Naive thymus-derived CD4-positive, alpha-beta T cell (primary cell): ENCODE measurements around the gene RHOV. TPM values are rescaled to one million over a fixed set of nuclear protein-coding genes. Genes with fewer than 3 reads are reported as not detected.
"Not testable (repeated sequence)": the region's sequence is repeated elsewhere in the genome, so short reads cannot be mapped to it uniquely, and the experiment has no call there.

Source experiments
- ATAC-seq: fragments of 150-1000 bp; cut with Tn5 transposase; 2 replicates; pipeline ENCODE4 v1.10.0; 2021; ENCODE audit warnings: mild to moderate bottlenecking, moderate library complexity
- CTCF ChIA-PET: fragments of 350-600 bp; sonication (Branson Sonifier 250); formaldehyde crosslinking; loops from one replicate; lab custom pipeline; 2021; ENCODE audit warnings: antibody characterized with exemption; lab: Charles Lee
- POLR2A ChIA-PET: fragments of 350-600 bp; sonication (Branson Sonifier 250); formaldehyde crosslinking; loops from one replicate; lab custom pipeline; 2021; ENCODE audit warnings: antibody characterized with exemption, inconsistent platforms; lab: Charles Lee
- DNase-seq, 9 donors: peaks; one replicate each; pipeline versions ENCODE4 v3.0.0 to v3.0.0-alpha.2; 2020 to 2022; ENCODE audit warnings: mixed read lengths in 1 of 9
- H3K27ac ChIP-seq: one replicate; pipeline ENCODE4 v1.7.0; 2013; ENCODE audit warnings: mild to moderate bottlenecking, low read depth, low read length, moderate library complexity
- H3K27me3 ChIP-seq, 2 donors: one replicate each; pipeline ENCODE4 v1.7.0; 2013; ENCODE audit warnings: low read length in 2 of 2, mild to moderate bottlenecking in 2 of 2, moderate library complexity in 2 of 2; ENCODE audit not compliant: control insufficient read depth in 2 of 2, insufficient read depth in 2 of 2
- H3K36me3 ChIP-seq, 3 experiments: 1 replicate in 2 of 3; 2 replicates in 1 of 3; pipeline ENCODE4 v1.7.0; 2013; ENCODE audit warnings: low read length in 3 of 3, mild to moderate bottlenecking in 3 of 3, moderate library complexity in 1 of 3; ENCODE audit not compliant: insufficient read depth in 3 of 3, control insufficient read depth in 2 of 3
- H3K4me1 ChIP-seq, 2 donors: one replicate each; pipeline ENCODE4 v1.7.0; 2013; ENCODE audit warnings: low read length in 2 of 2, mild to moderate bottlenecking in 2 of 2, moderate library complexity in 1 of 2; ENCODE audit not compliant: control insufficient read depth in 2 of 2, insufficient read depth in 2 of 2
- H3K4me3 ChIP-seq: 2 replicates; pipeline ENCODE4 v1.7.0; 2013; ENCODE audit warnings: mild to moderate bottlenecking, low read length
- H3K9me3 ChIP-seq, 3 experiments: 1 replicate in 2 of 3; 2 replicates in 1 of 3; pipeline ENCODE4 v1.7.0; 2013; ENCODE audit warnings: low read length in 3 of 3; ENCODE audit not compliant: control insufficient read depth in 2 of 3
- H3K27ac Mint-ChIP-seq, 9 donors: one replicate each; pipeline ENCODE4 v1.8.0; 2020 to 2022; ENCODE audit warnings: mixed read lengths in 9 of 9, mild to moderate bottlenecking in 8 of 9, moderate library complexity in 5 of 9, inconsistent platforms in 2 of 9
- H3K27me3 Mint-ChIP-seq, 5 donors: one replicate each; pipeline ENCODE4 v1.8.0; 2021 to 2022; ENCODE audit warnings: mixed read lengths in 5 of 5, mild to moderate bottlenecking in 1 of 5
- H3K36me3 Mint-ChIP-seq, 5 donors: one replicate each; pipeline ENCODE4 v1.8.0; 2020 to 2022; ENCODE audit warnings: mixed read lengths in 5 of 5, mild to moderate bottlenecking in 3 of 5, inconsistent platforms in 1 of 5
- H3K4me1 Mint-ChIP-seq, 7 donors: one replicate each; pipeline ENCODE4 v1.8.0; 2020 to 2022; ENCODE audit warnings: mixed read lengths in 7 of 7, mild to moderate bottlenecking in 3 of 7, inconsistent platforms in 1 of 7
- H3K4me3 Mint-ChIP-seq, 10 donors: one replicate each; pipeline ENCODE4 v1.8.0; 2020 to 2022; ENCODE audit warnings: mild to moderate bottlenecking in 10 of 10, mixed read lengths in 10 of 10, moderate library complexity in 6 of 10, inconsistent platforms in 2 of 10
- H3K9me3 Mint-ChIP-seq, 11 donors: one replicate each; pipeline ENCODE4 v1.8.0; 2020 to 2022; ENCODE audit warnings: mixed read lengths in 11 of 11, mild to moderate bottlenecking in 4 of 11, inconsistent platforms in 1 of 11, moderate library complexity in 1 of 11
- intact Hi-C, 2 donors: fragments of 100-400 bp; cut with micrococcal nuclease; formaldehyde crosslinking; loops; one replicate each; pipeline ENCODE4 v1.15.1; 2023
- polyA plus RNA-seq, 2 donors: library from polyadenylated mRNA; unstranded; fragments of 300-500 nt; fragmentation: Illumina TruSeq; gene quantifications; one replicate each; pipeline ENCODE4 v1.2.3, GENCODE V29; 2021
- total RNA-seq, 6 experiments: library from RNA in 5 of 6; stranded (reverse) in 5 of 6; gene quantifications; 1 replicate in 5 of 6; 2 replicates in 1 of 6; pipeline ENCODE4 v1.2.3 and lab custom pipeline; 2021 to 2026

The RHOV gene
- total and polyA plus RNA-seq, 7 experiments from 2014 or later = 0.39 TPM; not detected in 6

DNA sequence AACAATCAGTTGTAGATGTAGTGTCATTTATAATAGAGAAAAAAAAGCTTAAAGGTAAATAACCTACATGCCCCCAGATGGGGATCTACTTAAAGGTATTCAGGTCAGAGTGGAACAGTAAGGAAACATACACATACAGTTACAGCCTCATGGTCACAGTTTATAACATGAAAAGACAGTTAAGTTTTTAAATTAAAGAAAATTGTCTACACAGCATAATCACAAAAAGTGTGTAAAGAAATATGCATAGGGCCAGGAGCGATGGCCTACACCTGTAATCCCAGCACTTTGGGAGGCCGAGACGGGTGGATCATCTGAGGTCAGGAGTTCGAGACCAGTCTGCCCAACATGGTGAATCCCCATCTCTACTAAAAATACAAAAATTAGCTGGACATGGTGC is 6.8 kb downstream of the RHOV start:
- H3K27ac Mint-ChIP-seq = no peak overlapping the region
- ChIA-PET CTCF (no interaction called here), POLR2A (no interaction called here)
- peaks cover 0 to 8% (median 0%) of the 10 kb centered on the region in 5 donors for H3K27me3 Mint-ChIP-seq
- peaks cover 0 to 8% (median 0%) of the 10 kb centered on the region in 7 donors for H3K4me1 Mint-ChIP-seq
- Histone ChIP-seq H3K4me3 (no peak overlapping the region), H3K36me3 (no peaks in the 10 kb centered on the region), H3K27ac (no peak overlapping the region), H3K9me3 (no peaks in the 10 kb centered on the region), H3K4me1 (no peaks in the 10 kb centered on the region), H3K27me3 (no peaks in the 10 kb centered on the region)
- H3K36me3 Mint-ChIP-seq = no peaks in the 10 kb centered on the region
- no peaks in the 10 kb centered on the region for H3K9me3 Mint-ChIP-seq
- no peak for DNase-seq
- intact Hi-C loops = no loop called here
- ATAC-seq = no peak
- H3K4me3 Mint-ChIP-seq = no peak overlapping the region

DNA sequence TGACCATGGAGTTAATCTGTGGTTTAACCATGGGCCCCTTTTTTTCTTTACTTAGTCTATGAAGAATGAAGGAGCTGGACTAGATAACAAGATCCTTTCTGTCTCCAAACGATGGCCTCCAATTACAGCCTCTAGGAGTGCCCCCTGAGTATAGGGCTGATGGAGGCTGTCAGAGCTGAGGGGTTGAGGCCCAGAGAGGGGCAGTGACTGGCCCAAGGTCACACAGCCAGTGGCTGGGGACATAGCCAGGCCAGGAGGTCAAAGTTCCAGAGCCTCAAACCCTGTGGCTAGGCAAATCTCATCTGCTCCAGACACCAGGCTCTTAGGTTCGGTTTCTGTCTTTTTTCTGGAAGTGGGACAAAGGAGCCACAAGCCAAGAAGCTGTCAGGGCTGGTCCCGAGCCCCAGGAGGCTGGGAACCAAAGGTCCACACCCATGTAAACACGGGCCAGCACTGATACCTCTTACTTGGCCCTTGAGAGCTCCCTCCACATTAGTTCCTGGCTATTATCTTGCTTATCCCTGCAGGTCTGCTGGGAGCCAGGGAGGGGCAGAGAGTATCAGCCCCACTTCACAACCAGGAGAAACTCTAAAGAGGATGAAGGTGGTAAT is 10.3 kb downstream of the RHOV start:
- ChIA-PET POLR2A (interaction anchor here (0.7 kb wide), 1 partner anchor 24 kb away, joined by 3 read pairs; no protein-coding TSS in a partner anchor), CTCF (interaction anchor here (1.3 kb wide), 1 partner anchor 30 kb away, joined by 4 read pairs; the partner anchor contains the start of gene VPS18)
- H3K27ac ChIP-seq = no peak overlapping the region
- H3K36me3 ChIP-seq = no peaks in the 10 kb centered on the region
- no peaks in the 10 kb centered on the region for H3K27me3 ChIP-seq
- H3K4me3 Mint-ChIP-seq = no peak overlapping the region
- H3K4me3 ChIP-seq = no peak overlapping the region
- H3K36me3 Mint-ChIP-seq = no peaks in the 10 kb centered on the region
- no peaks in the 10 kb centered on the region for H3K9me3 Mint-ChIP-seq
- intact Hi-C loops = no loop called here
- no peak for ATAC-seq
- H3K9me3 ChIP-seq = no peaks in the 10 kb centered on the region
- peak overlapping the region in 1 of 9 donors; percentile 28 for H3K27ac Mint-ChIP-seq
- H3K4me1 Mint-ChIP-seq = peaks cover 0 to 10% (median 8%) of the 10 kb centered on the region in 7 donors
- no peak for DNase-seq
- H3K27me3 Mint-ChIP-seq = peaks cover 0 to 5% (median 0%) of the 10 kb centered on the region in 5 donors
- no peaks in the 10 kb centered on the region for H3K4me1 ChIP-seq

DNA sequence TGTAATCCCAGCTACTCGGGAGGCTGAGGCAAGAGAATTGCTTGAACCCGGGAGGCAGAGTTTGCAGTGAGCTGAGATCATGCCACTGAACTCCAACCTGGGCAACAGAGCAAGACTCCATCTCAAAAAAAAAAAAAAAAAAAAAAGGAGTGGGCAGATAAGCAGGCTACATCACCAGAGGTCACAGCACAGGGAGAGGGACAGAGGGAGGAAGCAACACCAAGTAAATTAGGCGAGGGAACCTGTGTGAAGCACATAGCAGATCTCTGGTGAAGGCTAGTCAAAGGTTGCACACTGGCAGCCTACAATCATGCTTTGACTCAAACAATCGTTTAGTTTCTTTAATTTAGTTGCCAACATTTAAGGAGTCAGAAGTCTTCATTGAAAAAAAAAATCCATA is 12.9 kb downstream of the RHOV start:
- H3K4me3 ChIP-seq, H3K9me3 Mint-ChIP-seq, intact Hi-C loops, H3K36me3 Mint-ChIP-seq, DNase-seq, H3K27me3 Mint-ChIP-seq, H3K27me3 ChIP-seq, H3K27ac ChIP-seq, H3K4me1 ChIP-seq, H3K9me3 ChIP-seq, H3K36me3 ChIP-seq, H3K4me3 Mint-ChIP-seq, ATAC-seq: not testable (repeated sequence)
- POLR2A ChIA-PET = interaction anchor here (0.6 to 0.7 kb wide), 2 partner anchors 35 to 51 kb away, joined by 3 to 4 read pairs; no protein-coding TSS in a partner anchor
- Mint-ChIP-seq H3K27ac (peak overlapping the region in 1 of 9 donors; percentile 67), H3K4me1 (peaks cover 0 to 18% (median 13%) of the 10 kb centered on the region in 7 donors)
- CTCF ChIA-PET = interaction anchor here (0.8 to 4.7 kb wide), 2 partner anchors 16 to 324 kb away, joined by 4 to 42 read pairs; no protein-coding TSS in a partner anchor

DNA sequence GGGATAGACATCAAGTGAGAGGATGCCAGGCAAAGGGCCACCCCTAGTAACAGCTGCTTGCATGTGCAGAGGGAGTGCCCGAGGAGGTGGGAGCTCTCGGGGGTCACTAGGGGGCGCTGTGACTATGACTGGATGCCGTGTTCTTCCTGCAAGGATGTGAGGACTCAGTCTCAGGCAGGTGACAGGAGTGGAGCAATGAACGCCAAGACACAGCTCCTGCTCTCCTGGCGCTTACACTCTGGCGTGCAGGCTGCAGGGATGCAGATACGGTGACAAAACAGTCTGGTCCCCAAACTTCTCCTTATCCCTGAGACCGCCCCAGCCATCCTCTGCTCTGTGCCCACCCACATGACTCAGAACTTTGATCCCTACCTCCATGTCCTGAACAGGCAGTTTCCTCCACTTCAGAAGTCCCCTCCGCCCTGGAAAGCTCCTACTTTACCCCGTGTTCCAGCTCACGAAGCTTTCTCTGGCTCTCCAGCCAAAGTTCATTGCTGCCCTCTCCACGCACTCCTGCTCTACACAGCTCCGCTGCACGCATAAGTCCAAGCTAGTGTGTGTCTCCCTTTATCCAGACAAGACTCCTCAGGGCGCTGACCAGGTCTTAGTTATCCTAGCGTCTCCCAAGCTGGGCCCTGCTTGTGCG is 14.7 kb downstream of the RHOV start:
- ChIA-PET POLR2A (interaction anchor here (1.2 to 3.6 kb wide), 2 partner anchors 33 to 35 kb away, joined by 6 to 29 read pairs; partner anchors contain the start of gene VPS18), CTCF (interaction anchor here (0.6 to 6.0 kb wide), 14 partner anchors 9 to 326 kb away, joined by 3 to 101 read pairs (median 6); partner anchors contain the start of genes RHOV and VPS18)
- Mint-ChIP-seq H3K4me1 (peaks cover 0 to 18% (median 13%) of the 10 kb centered on the region in 7 donors), H3K9me3 (no peaks in the 10 kb centered on the region), H3K36me3 (peaks cover 0 to 3% (median 0%) of the 10 kb centered on the region in 5 donors), H3K27me3 (peaks cover 0 to 5% (median 0%) of the 10 kb centered on the region in 5 donors), H3K27ac (no peak overlapping the region), H3K4me3 (peak overlapping the region in 2 of 10 donors; percentile 7 to 31)
- DNase-seq = peak; percentile 60 to 84 (median 76)
- ATAC-seq = peak; percentile 80
- intact Hi-C loops = no loop called here
- H3K27me3 ChIP-seq = no peaks in the 10 kb centered on the region
- H3K27ac ChIP-seq = no peak overlapping the region
- H3K9me3 ChIP-seq = no peaks in the 10 kb centered on the region
- H3K4me3 ChIP-seq = no peak overlapping the region
- no peaks in the 10 kb centered on the region for H3K4me1 ChIP-seq
- H3K36me3 ChIP-seq = no peaks in the 10 kb centered on the region

DNA sequence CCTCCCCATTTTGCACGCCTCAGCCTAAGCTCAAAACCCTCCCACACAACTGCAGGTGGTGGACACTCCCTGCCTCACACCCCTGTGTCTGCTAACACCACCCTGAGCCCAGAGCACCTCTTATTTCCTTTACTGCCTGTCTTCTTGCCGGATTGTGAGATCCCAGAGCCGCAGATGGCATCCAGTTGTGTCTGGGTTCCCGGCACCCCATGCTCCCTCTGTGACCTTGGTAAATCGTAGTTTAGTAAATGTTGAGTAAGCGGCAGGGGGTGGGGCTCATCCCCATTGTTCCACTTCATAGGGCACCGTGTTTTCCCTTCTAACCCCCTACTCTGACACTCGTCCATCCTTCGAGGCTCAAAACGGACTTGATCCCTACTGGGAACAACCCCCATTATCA is 15.3 kb downstream of the RHOV start:
- no peak overlapping the region for H3K27ac Mint-ChIP-seq

DNA sequence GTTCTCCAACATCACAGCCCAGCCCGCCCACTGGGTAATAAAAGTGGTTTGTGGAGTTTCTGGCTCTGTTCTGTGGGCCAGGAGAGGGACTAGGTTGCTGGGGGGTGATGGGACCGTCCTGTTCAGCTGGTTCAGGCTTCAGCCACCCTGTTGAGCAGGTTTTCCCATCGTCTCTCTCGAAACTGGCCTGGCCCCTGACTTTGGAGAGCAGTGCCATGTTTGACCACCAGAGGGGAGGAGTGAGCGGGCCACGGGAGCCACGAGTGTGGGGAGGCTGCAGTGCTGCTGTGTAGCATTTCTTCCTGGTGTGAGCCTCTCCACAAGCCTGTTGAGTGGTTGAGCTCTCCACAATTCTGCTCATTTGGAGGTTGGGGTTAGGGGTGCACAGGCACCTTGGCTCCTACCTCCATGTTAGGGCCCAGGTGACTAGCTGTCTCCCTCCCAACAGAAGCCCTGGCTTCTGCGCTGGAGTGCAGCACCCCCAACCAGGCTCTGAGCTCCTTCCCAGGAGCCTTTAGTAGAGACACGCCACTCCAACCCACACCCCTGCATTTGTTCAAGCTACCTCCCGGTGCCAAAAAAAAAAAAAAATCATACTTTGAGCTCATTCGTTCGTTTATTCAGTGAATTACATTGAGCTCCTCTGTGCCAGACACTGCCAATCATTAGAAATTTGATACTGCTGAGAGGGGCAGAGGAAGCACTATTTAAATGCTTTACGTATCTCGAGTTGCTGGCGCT is 16.3 kb downstream of the RHOV start:
- Histone ChIP-seq H3K9me3 (no peaks in the 10 kb centered on the region), H3K4me3 (no peak overlapping the region), H3K4me1 (no peaks in the 10 kb centered on the region), H3K27me3 (no peaks in the 10 kb centered on the region), H3K36me3 (no peaks in the 10 kb centered on the region), H3K27ac (no peak overlapping the region)
- no peak overlapping the region for H3K4me3 Mint-ChIP-seq
- ATAC-seq = peak; percentile 95
- POLR2A ChIA-PET = interaction anchor here (0.9 to 3.6 kb wide), 3 partner anchors 31 to 37 kb away, joined by 3 to 29 read pairs (median 6); partner anchors contain the start of gene VPS18
- peak overlapping the region in 1 of 9 donors; percentile 9 for H3K27ac Mint-ChIP-seq
- peaks cover 0 to 3% (median 0%) of the 10 kb centered on the region in 5 donors for H3K36me3 Mint-ChIP-seq
- peaks cover 0 to 2% (median 0%) of the 10 kb centered on the region in 5 donors for H3K27me3 Mint-ChIP-seq
- no peaks in the 10 kb centered on the region for H3K9me3 Mint-ChIP-seq
- H3K4me1 Mint-ChIP-seq = peaks cover 0 to 18% (median 13%) of the 10 kb centered on the region in 7 donors
- CTCF ChIA-PET = interaction anchor here (0.6 to 6.0 kb wide), 20 partner anchors 8 to 1584 kb away, joined by 3 to 101 read pairs (median 6); partner anchors contain the start of genes RHOV and VPS18
- DNase-seq = peak; percentile 58 to 88 (median 74)
- intact Hi-C loops = loop anchor here (1.0 kb wide), 3 partner anchors 37 to 328 kb away; partner anchors contain the start of gene VPS18 (in 2 of the 2)

More for the DNA sequence above, 15.3 kb downstream of the RHOV start:
- no peak for ATAC-seq
- no peak overlapping the region for H3K27ac ChIP-seq
- ChIA-PET POLR2A (interaction anchor here (1.2 to 3.6 kb wide), 2 partner anchors 33 to 36 kb away, joined by 6 to 29 read pairs; partner anchors contain the start of gene VPS18), CTCF (interaction anchor here (0.6 to 6.0 kb wide), 15 partner anchors 9 to 326 kb away, joined by 3 to 101 read pairs (median 9); partner anchors contain the start of genes RHOV and VPS18)
- peaks cover 0 to 5% (median 0%) of the 10 kb centered on the region in 5 donors for H3K27me3 Mint-ChIP-seq
- H3K27me3 ChIP-seq = no peaks in the 10 kb centered on the region
- no peak for DNase-seq
- H3K4me3 Mint-ChIP-seq = no peak overlapping the region
- no peaks in the 10 kb centered on the region for H3K36me3 ChIP-seq
- H3K9me3 Mint-ChIP-seq = no peaks in the 10 kb centered on the region
- no peaks in the 10 kb centered on the region for H3K4me1 ChIP-seq
- H3K9me3 ChIP-seq = no peaks in the 10 kb centered on the region
- H3K4me3 ChIP-seq = no peak overlapping the region
- intact Hi-C loops = no loop called here
- H3K36me3 Mint-ChIP-seq = peaks cover 0 to 3% (median 0%) of the 10 kb centered on the region in 5 donors
- H3K4me1 Mint-ChIP-seq = peaks cover 0 to 18% (median 13%) of the 10 kb centered on the region in 7 donors
